Neural cell (in vitro differentiated cells): ENCODE results near the gene MED15.
"Not testable (repeated sequence)": the region's sequence is repeated elsewhere in the genome, so short reads cannot be mapped to it uniquely, and the experiment has no call there.

Source experiments
- CTCF ChIP-seq: fragments of 450-650 bp; IDR thresholded peaks from 2 replicates; pipeline ENCODE4 v1.5.1; 2014; ENCODE audit warnings: antibody characterized with exemption, mild to moderate bottlenecking, moderate library complexity; ENCODE audit not compliant: poor library complexity, severe bottlenecking
- EP300 ChIP-seq: fragments of 450-650 bp; conservative IDR thresholded peaks from 2 replicates; pipeline ENCODE4 v1.6.1; 2014; ENCODE audit warnings: antibody characterized with exemption, mild to moderate bottlenecking, moderate library complexity; ENCODE audit not compliant: poor library complexity, severe bottlenecking
- EZH2 ChIP-seq: fragments of 200-600, 300-800 bp; shearing (Covaris generic), sonication (generic); IDR thresholded peaks from 2 replicates; pipeline ENCODE4 v1.6.1; 2014; ENCODE audit warnings: antibody characterized with exemption, low read length, borderline replicate concordance, mild to moderate bottlenecking; ENCODE audit not compliant: insufficient read depth, poor library complexity, severe bottlenecking
- MXI1 ChIP-seq: fragments of 450-650 bp; conservative IDR thresholded peaks from 2 replicates; pipeline ENCODE4 v1.6.1; 2014; ENCODE audit warnings: antibody characterized with exemption, mild to moderate bottlenecking; ENCODE audit not compliant: poor library complexity, severe bottlenecking
- POLR2AphosphoS5 ChIP-seq: IDR thresholded peaks from 2 replicates; pipeline ENCODE4 v1.6.1; 2012
- RAD21 ChIP-seq: fragments of 450-650 bp; conservative IDR thresholded peaks from 2 replicates; pipeline ENCODE4 v1.6.1; 2014; ENCODE audit warnings: antibody characterized with exemption, mild to moderate bottlenecking, moderate library complexity
- REST ChIP-seq: IDR thresholded peaks from 2 replicates; pipeline ENCODE4 v1.6.1; 2012; ENCODE audit warnings: borderline replicate concordance
- TAF1 ChIP-seq: IDR thresholded peaks from 2 replicates; pipeline ENCODE4 v1.6.1; 2012; ENCODE audit warnings: low read depth

- TF ChIP-seq EZH2, CTCF, REST, RAD21, TAF1, EP300, MXI1, POLR2AphosphoS5: not testable (repeated sequence)
These were observed 37.9 kb downstream of the MED15 start for GRCh38 chr22:20545318-20545634.
